ENCODE data around the gene CISTR.

CISTR gene

DNA sequence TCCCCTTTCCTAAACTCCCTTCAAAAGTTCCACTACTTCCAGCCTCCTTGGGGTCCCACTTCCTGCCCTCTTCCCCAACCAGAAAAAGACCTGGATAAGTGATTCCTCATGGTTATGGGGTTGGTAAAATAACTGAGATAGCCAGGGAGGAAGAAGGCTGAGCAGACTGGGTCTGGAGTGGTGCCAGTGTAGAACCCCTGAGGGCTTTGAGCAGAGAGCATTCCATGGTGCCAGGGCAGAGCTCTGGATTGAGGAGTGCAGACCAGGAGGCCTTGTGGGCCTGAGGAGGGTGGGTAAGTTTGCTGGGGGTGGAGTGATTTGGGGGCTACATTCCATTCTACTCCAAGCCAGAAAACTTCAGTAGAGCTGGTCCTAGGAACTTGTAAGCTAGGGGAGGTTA, 9.5 kb upstream of the CISTR start:
- H3K27ac ChIP-seq, result no peak overlapping the region
- TF ChIP-seq, protein P1, sequence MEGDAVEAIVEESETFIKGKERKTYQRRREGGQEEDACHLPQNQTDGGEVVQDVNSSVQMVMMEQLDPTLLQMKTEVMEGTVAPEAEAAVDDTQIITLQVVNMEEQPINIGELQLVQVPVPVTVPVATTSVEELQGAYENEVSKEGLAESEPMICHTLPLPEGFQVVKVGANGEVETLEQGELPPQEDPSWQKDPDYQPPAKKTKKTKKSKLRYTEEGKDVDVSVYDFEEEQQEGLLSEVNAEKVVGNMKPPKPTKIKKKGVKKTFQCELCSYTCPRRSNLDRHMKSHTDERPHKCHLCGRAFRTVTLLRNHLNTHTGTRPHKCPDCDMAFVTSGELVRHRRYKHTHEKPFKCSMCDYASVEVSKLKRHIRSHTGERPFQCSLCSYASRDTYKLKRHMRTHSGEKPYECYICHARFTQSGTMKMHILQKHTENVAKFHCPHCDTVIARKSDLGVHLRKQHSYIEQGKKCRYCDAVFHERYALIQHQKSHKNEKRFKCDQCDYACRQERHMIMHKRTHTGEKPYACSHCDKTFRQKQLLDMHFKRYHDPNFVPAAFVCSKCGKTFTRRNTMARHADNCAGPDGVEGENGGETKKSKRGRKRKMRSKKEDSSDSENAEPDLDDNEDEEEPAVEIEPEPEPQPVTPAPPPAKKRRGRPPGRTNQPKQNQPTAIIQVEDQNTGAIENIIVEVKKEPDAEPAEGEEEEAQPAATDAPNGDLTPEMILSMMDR (conservative IDR thresholded peaks at IDR 0.05), result no peak

DNA sequence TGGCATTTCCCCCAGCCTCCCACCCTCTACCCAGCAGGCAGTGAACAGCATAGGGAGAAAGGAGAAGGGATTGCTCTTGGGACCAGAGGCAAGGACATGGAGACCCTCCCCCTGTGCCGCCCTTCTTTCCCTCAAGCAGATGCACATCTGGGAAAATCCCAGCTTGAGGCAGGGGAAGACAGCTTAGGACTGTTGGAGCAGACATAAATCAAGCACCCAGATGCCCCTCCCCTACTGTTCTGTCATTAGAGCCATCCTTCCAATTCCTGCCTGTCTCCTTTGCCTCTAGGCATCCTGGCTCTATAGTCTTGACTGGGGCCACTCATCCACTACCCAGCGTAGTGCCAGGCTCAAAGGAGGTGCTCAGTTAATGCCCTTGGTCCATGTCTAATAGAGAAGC, 7.5 kb upstream of the CISTR start:
- no peak overlapping the region for H3K27ac ChIP-seq
- TF ChIP-seq, protein P1 (conservative IDR thresholded peaks at IDR 0.05), result no peak

DNA sequence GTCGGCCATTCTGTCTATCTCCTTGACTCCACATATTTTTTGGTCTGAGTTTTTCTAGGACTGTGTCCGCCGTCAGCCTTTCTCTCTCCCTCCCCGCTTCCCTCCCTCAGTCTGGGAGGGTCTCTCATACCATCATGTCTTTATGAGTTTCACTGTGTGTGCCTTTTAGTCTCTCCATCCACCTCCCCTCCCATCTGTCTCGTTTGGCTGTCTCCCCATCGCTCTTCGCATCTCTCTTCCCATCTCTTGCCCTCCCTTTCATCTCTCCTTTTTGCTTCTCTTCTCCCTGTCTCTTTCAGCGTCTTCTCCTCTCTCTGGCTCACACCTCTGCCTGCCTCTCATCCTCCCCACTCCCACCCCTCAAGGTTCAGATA, 6.9 kb upstream of the CISTR start:
- TF ChIP-seq, protein P1 (conservative IDR thresholded peaks at IDR 0.05), result no peak
- H3K27ac ChIP-seq, result no peak overlapping the region

DNA sequence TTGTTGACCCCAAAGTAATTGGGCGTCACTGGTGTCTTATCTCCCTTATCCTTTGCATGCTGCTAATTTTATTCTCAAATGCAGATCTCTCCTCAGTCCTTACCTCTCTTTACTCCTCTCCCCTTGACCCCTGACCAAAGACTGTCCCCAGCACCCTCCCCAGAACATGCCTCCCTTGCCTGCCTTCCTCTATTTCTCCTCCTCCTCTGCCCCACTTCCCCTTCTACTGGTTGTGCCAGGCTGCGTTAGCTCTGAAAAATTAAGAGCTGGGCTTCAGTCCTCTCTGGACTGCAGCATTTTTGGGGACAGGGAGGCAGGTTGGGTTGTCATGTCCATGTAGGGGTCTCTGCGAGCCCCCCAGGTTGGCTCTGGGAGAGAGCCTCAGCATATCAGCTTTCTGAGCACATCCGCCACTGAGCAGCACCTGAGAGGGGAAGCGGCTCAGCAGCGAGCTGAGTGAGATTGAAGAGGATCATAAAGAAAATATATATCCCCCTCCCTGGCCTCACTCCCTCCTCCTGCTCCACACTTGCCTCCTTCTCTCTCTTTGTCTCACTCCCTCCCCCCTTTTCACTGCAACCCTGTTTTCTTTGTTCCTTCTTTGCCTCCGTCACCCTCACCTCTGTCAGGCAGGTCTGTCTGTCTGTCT, 6.4 kb upstream of the CISTR start:
- no peak overlapping the region for H3K27ac ChIP-seq
- TF ChIP-seq, protein P1 (conservative IDR thresholded peaks at IDR 0.05), result no peak

DNA sequence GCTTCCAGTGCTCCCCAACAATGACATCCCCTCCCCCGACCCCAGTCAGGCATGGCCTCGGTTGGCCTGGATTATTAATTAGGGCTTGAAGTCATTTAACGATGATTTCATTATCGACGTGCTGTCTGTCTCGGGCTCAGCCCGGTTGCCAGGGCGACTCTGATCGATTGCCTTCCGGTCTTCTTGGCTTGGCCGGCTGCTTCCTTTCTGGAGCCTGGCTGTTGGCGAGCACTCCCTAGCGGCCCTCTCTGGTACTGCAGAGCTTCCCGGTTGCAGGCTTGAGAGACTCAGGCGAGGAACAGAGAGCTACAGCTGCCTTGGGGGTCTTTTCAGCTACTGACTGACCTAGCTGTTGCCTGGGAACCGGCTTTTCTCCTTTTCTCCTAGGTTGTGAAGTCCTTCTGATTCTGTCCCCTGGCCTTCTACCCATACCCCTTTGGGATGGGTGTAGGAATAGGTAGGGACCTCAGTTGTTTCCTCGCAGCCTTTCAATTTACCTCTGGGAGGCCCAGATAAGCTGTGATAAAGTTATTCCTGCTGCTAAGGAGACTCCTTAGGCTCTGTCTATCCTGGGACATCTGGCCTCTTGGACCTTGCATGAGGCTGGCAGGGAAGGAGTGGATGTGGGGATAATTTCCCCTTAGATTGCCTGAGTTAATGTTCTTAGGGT, 5.5 kb upstream of the CISTR start:
- H3K27ac ChIP-seq, result no peak overlapping the region
- TF ChIP-seq, protein P1 (conservative IDR thresholded peaks at IDR 0.05), result peak; percentile 72

DNA sequence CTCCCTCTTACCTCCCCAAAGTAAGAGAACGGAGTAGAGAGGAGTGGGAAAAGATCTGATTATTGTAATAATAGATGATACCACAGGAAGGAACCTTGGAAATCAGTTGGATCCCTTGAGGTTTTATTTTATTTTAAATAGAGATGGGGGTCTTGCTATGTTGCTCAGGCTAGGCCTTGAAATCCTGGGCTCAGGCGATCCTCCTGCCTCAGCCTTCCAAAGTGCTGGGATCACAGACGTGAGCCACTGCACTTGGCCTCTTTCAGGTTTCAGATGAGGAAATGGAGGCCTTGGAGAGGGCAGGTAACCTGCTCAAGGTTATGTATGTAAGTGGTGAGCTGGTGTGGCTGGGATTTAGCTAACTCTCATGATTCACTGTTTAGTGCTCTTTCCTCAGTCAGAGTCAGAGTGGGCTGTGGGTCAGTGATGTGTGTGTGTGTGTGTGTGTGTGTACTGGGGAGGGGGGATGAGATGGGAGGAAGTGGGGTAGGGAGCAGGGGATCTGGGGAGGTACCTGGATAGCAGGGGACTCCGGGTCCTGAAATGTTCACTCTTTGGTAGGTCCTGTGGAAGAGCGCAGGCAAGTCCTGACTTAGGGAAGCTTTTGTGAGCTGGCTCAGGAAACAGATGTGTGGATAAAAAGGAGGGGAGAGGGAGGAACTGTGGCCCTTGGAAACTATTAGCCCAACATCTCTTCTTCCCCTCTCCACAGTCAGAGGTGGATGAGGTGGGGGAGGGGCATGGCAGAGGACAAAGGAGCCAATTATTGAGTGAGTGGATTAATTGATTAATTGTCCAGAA, 4.7 kb upstream of the CISTR start:
- TF ChIP-seq, protein P1 (conservative IDR thresholded peaks at IDR 0.05), result no peak
- H3K27ac ChIP-seq, result peak overlapping the region; percentile 88

DNA sequence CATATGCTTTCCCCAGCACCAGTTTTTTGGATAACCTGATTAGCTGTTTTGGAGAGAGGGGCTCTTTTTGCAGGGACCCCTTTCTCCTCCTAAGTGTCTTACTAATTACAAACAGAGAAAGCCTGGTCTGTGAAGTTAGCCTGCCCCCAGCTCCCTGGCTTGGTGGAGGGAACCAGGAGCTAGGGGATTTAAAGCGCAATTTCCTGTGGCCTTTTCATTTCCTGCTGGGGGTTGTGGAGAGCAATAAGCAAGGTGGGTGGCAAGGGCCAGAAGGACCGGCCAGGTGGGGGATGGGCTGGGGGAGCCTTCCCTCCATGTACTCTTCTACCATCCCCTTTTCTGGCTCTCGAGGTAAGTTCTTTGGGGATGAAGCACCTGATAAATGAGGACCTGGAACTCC, 4.1 kb upstream of the CISTR start:
- peak overlapping the region; percentile 88 for H3K27ac ChIP-seq
- TF ChIP-seq, protein P1 (conservative IDR thresholded peaks at IDR 0.05), result no peak

Data from VCaP (cell line).